ENCODE measurements around the gene GID8.

GID8 gene

DNA sequence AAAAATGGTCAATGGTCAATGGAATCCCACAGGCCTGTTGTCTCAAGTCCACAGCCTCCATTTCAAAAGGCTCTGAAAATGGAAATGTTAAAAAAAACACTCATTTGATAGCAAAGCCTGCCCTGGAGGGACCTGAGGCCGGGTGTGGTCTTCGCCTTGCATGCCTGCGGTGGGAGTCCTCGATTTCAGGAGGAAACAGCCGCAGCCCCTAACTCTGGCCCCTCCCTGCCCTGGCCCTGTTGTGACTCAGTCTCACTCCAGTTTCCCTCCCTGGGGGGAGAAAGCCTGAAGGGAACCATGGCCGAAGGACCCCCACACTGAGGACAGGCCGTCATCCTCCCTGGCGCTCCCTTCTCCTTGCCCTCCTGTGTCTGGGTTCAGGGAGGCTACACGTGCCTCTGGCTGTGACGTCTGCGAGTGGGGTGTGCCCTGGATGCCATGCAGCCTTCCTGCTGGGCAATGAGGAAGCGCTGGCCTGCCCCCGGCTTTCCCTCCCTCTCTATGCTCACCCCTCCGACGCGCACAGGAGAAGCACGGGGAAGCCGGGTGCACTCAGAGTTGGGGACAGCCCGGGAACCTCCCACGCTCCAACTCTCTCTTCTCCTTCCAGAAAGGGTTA is 59.6 kb downstream of the GID8 start:
- DNase-seq (ENCODE audit: extremely low spot score): no peak
- POLR2A ChIA-PET: no interaction called here
- CTCF ChIA-PET: interaction anchor here (1.0 kb wide), 1 partner anchor 25 kb away, joined by 3 read pairs; no protein-coding TSS in a partner anchor
- TF ChIP-seq, protein P1, sequence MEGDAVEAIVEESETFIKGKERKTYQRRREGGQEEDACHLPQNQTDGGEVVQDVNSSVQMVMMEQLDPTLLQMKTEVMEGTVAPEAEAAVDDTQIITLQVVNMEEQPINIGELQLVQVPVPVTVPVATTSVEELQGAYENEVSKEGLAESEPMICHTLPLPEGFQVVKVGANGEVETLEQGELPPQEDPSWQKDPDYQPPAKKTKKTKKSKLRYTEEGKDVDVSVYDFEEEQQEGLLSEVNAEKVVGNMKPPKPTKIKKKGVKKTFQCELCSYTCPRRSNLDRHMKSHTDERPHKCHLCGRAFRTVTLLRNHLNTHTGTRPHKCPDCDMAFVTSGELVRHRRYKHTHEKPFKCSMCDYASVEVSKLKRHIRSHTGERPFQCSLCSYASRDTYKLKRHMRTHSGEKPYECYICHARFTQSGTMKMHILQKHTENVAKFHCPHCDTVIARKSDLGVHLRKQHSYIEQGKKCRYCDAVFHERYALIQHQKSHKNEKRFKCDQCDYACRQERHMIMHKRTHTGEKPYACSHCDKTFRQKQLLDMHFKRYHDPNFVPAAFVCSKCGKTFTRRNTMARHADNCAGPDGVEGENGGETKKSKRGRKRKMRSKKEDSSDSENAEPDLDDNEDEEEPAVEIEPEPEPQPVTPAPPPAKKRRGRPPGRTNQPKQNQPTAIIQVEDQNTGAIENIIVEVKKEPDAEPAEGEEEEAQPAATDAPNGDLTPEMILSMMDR (IDR thresholded peaks at IDR 0.05; ENCODE audit: control extremely low read depth, extremely low read depth, low read depth, missing control alignments): no peak

All from GM10248 (cell line).